Tibial nerve (tissue), 3 donors: Measurements from ENCODE around the gene G2E3.

Experiments used
- POLR2A ChIP-seq, 2 donors: fragments of 450-650 bp; IDR thresholded peaks; one replicate each; pipeline ENCODE4 v1.6.1; 2017; ENCODE audit warnings: antibody characterized with exemption in 2 of 2, mild to moderate bottlenecking in 2 of 2, moderate library complexity in 2 of 2
- TF ChIP-seq, protein P1 (sequence below), 5 experiments: fragments of 200-600 bp in 3 of 5; fragments of 450-650 bp in 2 of 5; sonication (generic) in 3 of 5; IDR thresholded peaks; one replicate each; pipeline ENCODE4 v1.5.1; 2016 to 2019; ENCODE audit warnings: antibody characterized with exemption in 5 of 5, mild to moderate bottlenecking in 3 of 5, moderate library complexity in 2 of 5

DNA sequence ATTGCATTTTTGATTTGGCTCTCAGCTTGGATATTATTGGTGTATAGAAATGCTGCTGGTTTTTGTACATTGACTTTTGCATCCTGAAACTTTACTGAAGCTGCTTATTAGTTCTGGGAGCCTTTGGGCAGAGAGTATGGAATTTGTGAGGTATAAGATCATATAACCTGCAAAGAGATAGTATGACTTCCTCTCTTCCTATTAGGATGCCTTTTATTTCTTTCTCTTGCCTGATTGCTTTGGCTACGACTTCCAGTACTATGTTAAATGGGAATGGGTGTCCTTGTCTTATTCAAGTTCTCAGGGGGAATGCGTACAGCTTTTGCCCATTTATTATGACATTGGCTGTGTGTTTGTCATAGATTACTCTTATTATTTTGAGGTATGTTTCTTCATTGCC is 86.6 kb downstream of the G2E3 start:
- TF ChIP-seq, protein P1, sequence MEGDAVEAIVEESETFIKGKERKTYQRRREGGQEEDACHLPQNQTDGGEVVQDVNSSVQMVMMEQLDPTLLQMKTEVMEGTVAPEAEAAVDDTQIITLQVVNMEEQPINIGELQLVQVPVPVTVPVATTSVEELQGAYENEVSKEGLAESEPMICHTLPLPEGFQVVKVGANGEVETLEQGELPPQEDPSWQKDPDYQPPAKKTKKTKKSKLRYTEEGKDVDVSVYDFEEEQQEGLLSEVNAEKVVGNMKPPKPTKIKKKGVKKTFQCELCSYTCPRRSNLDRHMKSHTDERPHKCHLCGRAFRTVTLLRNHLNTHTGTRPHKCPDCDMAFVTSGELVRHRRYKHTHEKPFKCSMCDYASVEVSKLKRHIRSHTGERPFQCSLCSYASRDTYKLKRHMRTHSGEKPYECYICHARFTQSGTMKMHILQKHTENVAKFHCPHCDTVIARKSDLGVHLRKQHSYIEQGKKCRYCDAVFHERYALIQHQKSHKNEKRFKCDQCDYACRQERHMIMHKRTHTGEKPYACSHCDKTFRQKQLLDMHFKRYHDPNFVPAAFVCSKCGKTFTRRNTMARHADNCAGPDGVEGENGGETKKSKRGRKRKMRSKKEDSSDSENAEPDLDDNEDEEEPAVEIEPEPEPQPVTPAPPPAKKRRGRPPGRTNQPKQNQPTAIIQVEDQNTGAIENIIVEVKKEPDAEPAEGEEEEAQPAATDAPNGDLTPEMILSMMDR (IDR thresholded peaks at IDR 0.05), result no peak
- TF ChIP-seq POLR2A (IDR thresholded peaks at IDR 0.05), result no peak
